GM23338 (cell line): ENCODE results near the gene MT1A. TPM values are rescaled to one million over a fixed set of nuclear protein-coding genes. Genes with fewer than 3 reads are reported as not detected.

Experiments used
- ATAC-seq: fragments of 200-7000 bp; cut with Tn5 transposase; 3 replicates; pipeline ENCODE4 v1.9.1; 2020
- DNase-seq: peaks from one replicate; pipeline ENCODE4 v3.0.0-alpha.2; 2015; ENCODE audit warnings: low spot score
- H2AFZ ChIP-seq: fragments of 200-600 bp; sonication (generic); 2 replicates; pipeline ENCODE4 v1.8.0; 2016; ENCODE audit warnings: antibody characterized with exemption, mild to moderate bottlenecking, moderate library complexity
- H3F3A ChIP-seq: fragments of 200-600 bp; sonication (generic); replicated peaks from 2 replicates; pipeline ENCODE4 v1.8.0; 2017; ENCODE audit warnings: antibody characterized with exemption, mixed run types, low read depth
- H3K27ac ChIP-seq: fragments of 200-600 bp; sonication (generic); 2 replicates; pipeline ENCODE4 v1.6.1; 2016; ENCODE audit warnings: low read depth
- H3K27me3 ChIP-seq: fragments of 200-600 bp; sonication (generic); 2 replicates; pipeline ENCODE4 v1.8.0; 2016; ENCODE audit warnings: mild to moderate bottlenecking, mixed run types, moderate library complexity; ENCODE audit not compliant: insufficient read depth
- H3K36me3 ChIP-seq: fragments of 200-600 bp; sonication (generic); 2 replicates; pipeline ENCODE4 v1.8.0; 2016; ENCODE audit warnings: mild to moderate bottlenecking; ENCODE audit not compliant: insufficient read depth
- H3K4me1 ChIP-seq: fragments of 200-600 bp; sonication (generic); 2 replicates; pipeline ENCODE4 v1.8.0; 2016; ENCODE audit warnings: mild to moderate bottlenecking, moderate library complexity; ENCODE audit not compliant: insufficient read depth
- H3K4me2 ChIP-seq: fragments of 200-600 bp; sonication (generic); 2 replicates; pipeline ENCODE4 v1.7.1; 2017; ENCODE audit warnings: mixed run types
- H3K4me3 ChIP-seq: fragments of 200-600 bp; sonication (generic); 2 replicates; pipeline ENCODE4 v1.6.1; 2016; ENCODE audit warnings: mixed run types
- H3K79me2 ChIP-seq: fragments of 200-600 bp; sonication (generic); replicated peaks from 2 replicates; pipeline ENCODE4 v1.8.0; 2017; ENCODE audit warnings: mild to moderate bottlenecking; ENCODE audit not compliant: insufficient read depth
- H3K9me2 ChIP-seq: fragments of 200-600 bp; sonication (generic); 2 replicates; pipeline ENCODE4 v1.8.0; 2017; ENCODE audit not compliant: insufficient read depth
- H4K20me1 ChIP-seq: fragments of 200-600 bp; sonication (generic); replicated peaks from 2 replicates; pipeline ENCODE4 v1.8.0; 2017; ENCODE audit warnings: mild to moderate bottlenecking; ENCODE audit not compliant: insufficient read depth
- H3K27ac Mint-ChIP-seq: 2 replicates; pipeline ENCODE4 v1.8.0; 2020; ENCODE audit warnings: inconsistent platforms, mild to moderate bottlenecking, moderate library complexity, mixed read lengths
- H3K27me3 Mint-ChIP-seq: 3 replicates; pipeline ENCODE4 v1.8.0; 2022; ENCODE audit warnings: low read depth, mild to moderate bottlenecking, moderate library complexity, mixed read lengths, inconsistent platforms; ENCODE audit not compliant: insufficient read depth, poor library complexity
- H3K36me3 Mint-ChIP-seq: 3 replicates; pipeline ENCODE4 v1.8.0; 2021; ENCODE audit warnings: low read depth, mild to moderate bottlenecking, inconsistent platforms, moderate library complexity, mixed read lengths
- H3K4me1 Mint-ChIP-seq: 3 replicates; pipeline ENCODE4 v1.8.0; 2020; ENCODE audit warnings: mild to moderate bottlenecking, inconsistent platforms, mixed read lengths
- H3K4me3 Mint-ChIP-seq: 3 replicates; pipeline ENCODE4 v1.8.0; 2021; ENCODE audit warnings: moderate library complexity, mild to moderate bottlenecking, inconsistent platforms, mixed read lengths
- H3K9me3 Mint-ChIP-seq: 3 replicates; pipeline ENCODE4 v1.8.0; 2020; ENCODE audit warnings: moderate library complexity, mild to moderate bottlenecking, inconsistent platforms, mixed read lengths
- CREB1 ChIP-seq: fragments of 250-450 bp; sonication (Bioruptor Pico); IDR thresholded peaks from 2 replicates; pipeline ENCODE4 v1.5.0; 2020; ENCODE audit warnings: low read depth, mild to moderate bottlenecking, moderate library complexity
- CTCF ChIP-seq, 2 experiments: fragments of 200-600 bp in 1 of 2; sonication (generic) in 1 of 2; conservative IDR thresholded peaks; 2 replicates each; pipeline versions ENCODE4 v1.5.1 to v1.6.1; 2016 to 2017; ENCODE audit warnings: antibody characterized with exemption in 2 of 2, low read depth in 2 of 2, mild to moderate bottlenecking in 2 of 2, moderate library complexity in 1 of 2
- EZH2phosphoT487 ChIP-seq: fragments of 200-600 bp; sonication (generic); IDR thresholded peaks from one replicate; pipeline ENCODE4 v1.8.1; 2018; ENCODE audit warnings: antibody characterized with exemption; ENCODE audit not compliant: unreplicated experiment
- JUNB ChIP-seq: IDR thresholded peaks from one replicate; pipeline ENCODE4 v1.6.1; 2016; ENCODE audit warnings: antibody characterized with exemption; ENCODE audit not compliant: unreplicated experiment
- NANOG ChIP-seq: IDR thresholded peaks from 2 replicates; pipeline ENCODE4 v1.6.1; 2016; ENCODE audit warnings: antibody characterized with exemption, borderline replicate concordance
- STAT1 ChIP-seq: IDR thresholded peaks from one replicate; pipeline ENCODE4 v1.6.1; 2016; ENCODE audit warnings: antibody characterized with exemption; ENCODE audit not compliant: unreplicated experiment
- ZNF114 ChIP-seq: fragments of 250-450 bp; sonication (Bioruptor Pico); IDR thresholded peaks from 2 replicates; pipeline ENCODE4 v1.5.0; 2020; ENCODE audit warnings: mild to moderate bottlenecking, moderate library complexity
- ZNF331 ChIP-seq: fragments of 250-450 bp; sonication (Bioruptor Pico); IDR thresholded peaks from 2 replicates; pipeline ENCODE4 v1.5.0; 2020; ENCODE audit warnings: low read depth, mild to moderate bottlenecking, moderate library complexity
- polyA plus RNA-seq: library from polyadenylated mRNA; unstranded; fragments of >200 nt; fragmentation: Nextera tagmentation; extraction: Ambion mirVana; gene quantifications from 2 replicates; pipeline ENCODE4 v1.2.1, GENCODE V29; 2016
- total RNA-seq: library from RNA; depleted of rRNA; stranded (reverse); fragments of >200 nt; shearing (Covaris generic); gene quantifications from 2 replicates; pipeline ENCODE4 v1.2.3, GENCODE V29; 2014
- TF ChIP-seq, protein P1 (sequence below): IDR thresholded peaks from one replicate; pipeline ENCODE4 v1.6.1; 2018; ENCODE audit warnings: antibody characterized with exemption; ENCODE audit not compliant: unreplicated experiment
- TF ChIP-seq, protein P2 (sequence below): IDR thresholded peaks from 2 replicates; pipeline ENCODE4 v1.6.1; 2016; ENCODE audit warnings: antibody characterized with exemption

Gene MT1A
- total and polyA plus RNA-seq, 2 experiments from 2014 or later, result 2.5 TPM; not detected in 1

DNA sequence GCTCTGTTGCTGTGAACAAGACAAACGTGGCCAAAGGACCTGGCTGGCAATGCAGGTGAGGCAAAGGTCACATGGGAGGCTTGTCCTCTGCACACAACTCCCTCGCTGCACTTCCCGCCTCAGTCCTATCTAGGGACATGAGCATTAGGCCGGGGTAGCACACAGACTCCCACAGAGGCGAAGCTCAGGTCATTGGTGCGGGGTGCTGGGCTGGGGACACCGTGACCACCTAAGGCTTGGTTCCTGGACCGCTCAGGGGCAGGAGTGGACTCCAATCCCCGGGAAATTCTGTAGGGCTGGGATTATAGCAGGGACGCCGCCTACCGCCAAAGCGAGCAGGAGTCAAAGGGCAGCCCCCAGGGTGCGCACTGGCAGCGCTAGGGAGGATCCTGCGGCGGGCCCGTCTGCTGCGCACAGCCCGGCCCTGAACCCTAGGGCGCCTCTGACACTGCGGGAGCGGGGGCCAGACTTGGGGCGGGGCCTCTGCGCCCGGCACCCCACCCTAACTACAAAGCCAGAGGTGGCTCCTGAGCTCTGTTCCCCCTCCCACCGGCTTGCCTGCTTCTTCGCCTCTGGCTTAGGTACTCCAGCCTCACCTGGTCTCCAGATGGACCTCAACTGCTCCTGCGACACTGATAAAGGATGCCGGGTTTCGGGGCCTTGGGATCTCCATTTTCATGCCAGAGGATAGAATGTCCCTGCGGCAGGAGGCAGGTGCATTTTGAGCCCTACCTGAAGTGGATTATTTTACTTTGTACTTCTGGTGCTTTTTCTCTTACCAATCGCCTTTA lies 9.4 kb downstream of the MT1A start:
- no peaks in the 10 kb centered on the region for H3K9me3 Mint-ChIP-seq
- peak; percentile 75 for ATAC-seq
- Histone ChIP-seq H3K4me1 (peaks cover 7% of the 10 kb centered on the region; the same call in 1 of the 2 replicates), H3K36me3 (no peaks in the 10 kb centered on the region), H3K4me2 (peak overlapping the region; percentile 83), H3K9me2 (no peaks in the 10 kb centered on the region), H3K79me2 (no peaks in the 10 kb centered on the region), H3K27me3 (peaks cover 82% of the 10 kb centered on the region), H2AFZ (peak overlapping the region; percentile 99), H4K20me1 (no peaks in the 10 kb centered on the region), H3K4me3 (peak overlapping the region; percentile 49), H3F3A (0 out of 2 replicates have a peak, but pooled peaks cover 2% of the 10 kb centered on the region), H3K27ac (no peak overlapping the region)
- H3K27ac Mint-ChIP-seq, result no peak overlapping the region
- peak; percentile 67 for DNase-seq
- no peaks in the 10 kb centered on the region for H3K36me3 Mint-ChIP-seq
- H3K4me3 Mint-ChIP-seq, result peak overlapping the region; percentile 54; the same call in 2 of the 3 replicates
- TF ChIP-seq CREB1 (CRISPR knock-in tag) (no peak), ZNF114 (no peak), CTCF (conservative IDR thresholded peaks at IDR 0.05; ENCODE audit: low read depth in 2 of 2) (peak in 1 of 2 experiments; percentile 57; a peak in 2 of 4 replicates)
- TF ChIP-seq, protein P1, sequence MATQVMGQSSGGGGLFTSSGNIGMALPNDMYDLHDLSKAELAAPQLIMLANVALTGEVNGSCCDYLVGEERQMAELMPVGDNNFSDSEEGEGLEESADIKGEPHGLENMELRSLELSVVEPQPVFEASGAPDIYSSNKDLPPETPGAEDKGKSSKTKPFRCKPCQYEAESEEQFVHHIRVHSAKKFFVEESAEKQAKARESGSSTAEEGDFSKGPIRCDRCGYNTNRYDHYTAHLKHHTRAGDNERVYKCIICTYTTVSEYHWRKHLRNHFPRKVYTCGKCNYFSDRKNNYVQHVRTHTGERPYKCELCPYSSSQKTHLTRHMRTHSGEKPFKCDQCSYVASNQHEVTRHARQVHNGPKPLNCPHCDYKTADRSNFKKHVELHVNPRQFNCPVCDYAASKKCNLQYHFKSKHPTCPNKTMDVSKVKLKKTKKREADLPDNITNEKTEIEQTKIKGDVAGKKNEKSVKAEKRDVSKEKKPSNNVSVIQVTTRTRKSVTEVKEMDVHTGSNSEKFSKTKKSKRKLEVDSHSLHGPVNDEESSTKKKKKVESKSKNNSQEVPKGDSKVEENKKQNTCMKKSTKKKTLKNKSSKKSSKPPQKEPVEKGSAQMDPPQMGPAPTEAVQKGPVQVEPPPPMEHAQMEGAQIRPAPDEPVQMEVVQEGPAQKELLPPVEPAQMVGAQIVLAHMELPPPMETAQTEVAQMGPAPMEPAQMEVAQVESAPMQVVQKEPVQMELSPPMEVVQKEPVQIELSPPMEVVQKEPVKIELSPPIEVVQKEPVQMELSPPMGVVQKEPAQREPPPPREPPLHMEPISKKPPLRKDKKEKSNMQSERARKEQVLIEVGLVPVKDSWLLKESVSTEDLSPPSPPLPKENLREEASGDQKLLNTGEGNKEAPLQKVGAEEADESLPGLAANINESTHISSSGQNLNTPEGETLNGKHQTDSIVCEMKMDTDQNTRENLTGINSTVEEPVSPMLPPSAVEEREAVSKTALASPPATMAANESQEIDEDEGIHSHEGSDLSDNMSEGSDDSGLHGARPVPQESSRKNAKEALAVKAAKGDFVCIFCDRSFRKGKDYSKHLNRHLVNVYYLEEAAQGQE, result no peak
- peaks cover 16% of the 10 kb centered on the region; the same call in 2 of the 3 replicates for H3K4me1 Mint-ChIP-seq
- peaks cover 83% of the 10 kb centered on the region for H3K27me3 Mint-ChIP-seq

GRCh38 chr16:56649271-56649670 lies 10.8 kb downstream of the MT1A start:
- no peak overlapping the region for H3K4me2 ChIP-seq
- Mint-ChIP-seq H3K4me3 (no peak overlapping the region), H3K4me1 (peaks cover 5% of the 10 kb centered on the region; the same call in 2 of the 3 replicates), H3K27me3 (peaks cover 70% of the 10 kb centered on the region), H3K27ac (no peak overlapping the region), H3K9me3 (no peaks in the 10 kb centered on the region), H3K36me3 (no peaks in the 10 kb centered on the region)
- H4K20me1 ChIP-seq, result no peaks in the 10 kb centered on the region
- H3K27me3 ChIP-seq, result peaks cover 73% of the 10 kb centered on the region
- DNase-seq (no peak), ATAC-seq (no peak)
- H3K79me2 ChIP-seq, result no peaks in the 10 kb centered on the region
- H3K4me1 ChIP-seq, result peaks cover under 1% of the 10 kb centered on the region; the same call in 1 of the 2 replicates
- no peaks in the 10 kb centered on the region for H3K9me2 ChIP-seq
- H3K27ac ChIP-seq, result no peak overlapping the region
- H3K36me3 ChIP-seq, result no peaks in the 10 kb centered on the region
- H2AFZ ChIP-seq, result no peak overlapping the region
- H3K4me3 ChIP-seq, result no peak overlapping the region
- H3F3A ChIP-seq, result 0 out of 2 replicates have a peak, but pooled peaks cover 1% of the 10 kb centered on the region
- TF ChIP-seq CTCF (conservative IDR thresholded peaks at IDR 0.05; ENCODE audit: low read depth in 2 of 2) (no peak), ZNF331 (CRISPR knock-in tag) (no peak), EZH2phosphoT487 (no peak), ZNF114 (no peak), JUNB (no peak), NANOG (no peak), STAT1 (no peak)
- TF ChIP-seq, protein P2, sequence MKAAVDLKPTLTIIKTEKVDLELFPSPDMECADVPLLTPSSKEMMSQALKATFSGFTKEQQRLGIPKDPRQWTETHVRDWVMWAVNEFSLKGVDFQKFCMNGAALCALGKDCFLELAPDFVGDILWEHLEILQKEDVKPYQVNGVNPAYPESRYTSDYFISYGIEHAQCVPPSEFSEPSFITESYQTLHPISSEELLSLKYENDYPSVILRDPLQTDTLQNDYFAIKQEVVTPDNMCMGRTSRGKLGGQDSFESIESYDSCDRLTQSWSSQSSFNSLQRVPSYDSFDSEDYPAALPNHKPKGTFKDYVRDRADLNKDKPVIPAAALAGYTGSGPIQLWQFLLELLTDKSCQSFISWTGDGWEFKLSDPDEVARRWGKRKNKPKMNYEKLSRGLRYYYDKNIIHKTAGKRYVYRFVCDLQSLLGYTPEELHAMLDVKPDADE, result no peak
